ENCODE measurements around the gene CAND1.

DNA sequence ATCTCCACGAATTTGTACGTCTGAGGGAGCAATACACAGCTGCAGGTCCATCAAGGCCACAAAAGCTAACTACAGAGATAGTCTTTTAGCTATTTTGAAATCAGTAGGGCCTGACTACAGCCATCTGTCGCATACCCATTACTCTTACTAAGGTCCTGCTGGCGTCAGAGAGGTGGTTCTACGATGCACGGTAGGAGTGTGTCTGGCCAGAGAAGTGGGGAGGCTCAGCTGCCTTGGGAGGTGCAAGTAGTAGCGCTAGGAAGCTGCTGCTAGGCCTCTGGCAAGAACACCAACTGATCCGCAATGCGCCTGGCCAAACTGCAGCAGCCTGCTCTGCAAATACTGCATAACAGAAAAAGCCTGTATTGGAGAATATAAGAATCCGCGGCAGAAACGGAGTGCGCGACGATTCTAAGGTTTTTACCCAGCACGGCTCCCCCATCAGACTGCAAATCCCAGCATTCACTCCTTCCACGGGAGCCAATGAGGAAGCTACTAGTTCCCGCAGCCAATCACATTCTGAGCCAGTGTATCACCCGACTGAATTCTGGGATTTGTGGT lies 743 bp upstream of the CAND1 start:
- TF ChIP-seq YY1 (IDR thresholded peaks at IDR 0.05; ENCODE audit: insufficient read depth, insufficient read length) (no peak), SUZ12 (IDR thresholded peaks at IDR 0.05; ENCODE audit: extremely low read depth, insufficient read depth, insufficient read length) (no peak), ZNF274 (IDR thresholded peaks at IDR 0.05; ENCODE audit: low read depth, low read length) (no peak)

All from NT2/D1 (cell line).